Panc1 (cell line): Measurements from ENCODE around the gene LARP1. TPM values are rescaled to one million over a fixed set of nuclear protein-coding genes. Genes with fewer than 3 reads are reported as not detected.

Source experiments
- ATAC-seq: fragments of 200-7000 bp; cut with Tn5 transposase; 2 replicates; pipeline ENCODE4 v1.9.1; 2020; ENCODE audit warnings: mild to moderate bottlenecking, moderate library complexity
- BruUV-seq: library from RNA; stranded (reverse); fragments of 400-500 nt; replicated peaks from 2 replicates; lab custom pipeline; 2021; lab: Mats Ljungman, UMichigan
- CTCF ChIA-PET: fragments of 300-600 bp; sonication (Branson Sonifier 250); formaldehyde crosslinking; loops from one replicate; lab custom pipeline; 2022; ENCODE audit warnings: antibody characterized with exemption; lab: Charles Lee
- POLR2A ChIA-PET: fragments of 300-600 bp; sonication (Branson Sonifier 250); formaldehyde crosslinking; loops from one replicate; lab custom pipeline; 2022; ENCODE audit warnings: antibody characterized with exemption; lab: Charles Lee
- DNase-seq: peaks from one replicate; pipeline ENCODE4 v3.0.0-alpha.2; 2010; ENCODE audit warnings: low read depth, low spot score
- H3K27ac ChIP-seq: 2 replicates; pipeline ENCODE4 v1.5.1; 2011; ENCODE audit warnings: mild to moderate bottlenecking, low read length, inconsistent platforms
- H3K27me3 ChIP-seq: fragments of 200-500 bp; sonication (Bioruptor generic); 2 replicates; pipeline ENCODE4 v1.6.0; 2014; ENCODE audit warnings: low read length, inconsistent platforms; ENCODE audit not compliant: control insufficient read depth, insufficient read depth
- H3K36me3 ChIP-seq: fragments of 200-500 bp; sonication (Bioruptor generic); 2 replicates; pipeline ENCODE4 v1.5.1; 2014; ENCODE audit warnings: inconsistent platforms, mild to moderate bottlenecking, low read length, moderate library complexity; ENCODE audit not compliant: control insufficient read depth, insufficient read depth
- H3K4me1 ChIP-seq: 2 replicates; pipeline ENCODE4 v1.5.1; 2011; ENCODE audit warnings: inconsistent platforms, mild to moderate bottlenecking, low read length, moderate library complexity; ENCODE audit not compliant: control insufficient read depth, insufficient read depth
- H3K4me3 ChIP-seq, 2 experiments: 2 replicates each; pipeline ENCODE4 v1.5.1; 2011 to 2012; ENCODE audit warnings: low read depth in 2 of 2, low read length in 2 of 2, mild to moderate bottlenecking in 2 of 2, inconsistent platforms in 1 of 2, moderate library complexity in 1 of 2
- H3K9me3 ChIP-seq: fragments of 200-500 bp; sonication (Bioruptor generic); 2 replicates; pipeline ENCODE4 v1.5.1; 2014; ENCODE audit warnings: low read depth, mild to moderate bottlenecking, inconsistent platforms, low read length, moderate library complexity; ENCODE audit not compliant: control insufficient read depth, insufficient read depth
- POLR2AphosphoS5 ChIP-seq: IDR thresholded peaks from 2 replicates; pipeline ENCODE4 v1.6.1; 2012; ENCODE audit warnings: mild to moderate bottlenecking, low read depth, low read length, moderate library complexity
- SIN3A ChIP-seq: IDR thresholded peaks from 2 replicates; pipeline ENCODE4 v1.6.1; 2012; ENCODE audit warnings: low read depth, mild to moderate bottlenecking, low read length, moderate library complexity, borderline replicate concordance; ENCODE audit not compliant: insufficient read depth
- TCF7L2 ChIP-seq: IDR thresholded peaks from 2 replicates; pipeline ENCODE4 v1.6.1; 2011; ENCODE audit warnings: mild to moderate bottlenecking, low read depth, low read length, inconsistent platforms
- in situ Hi-C: cut with HindIII; loops from 2 replicates; pipeline ENCODE4 v1.10.0; 2016; ENCODE audit warnings: low sequenced_read_pairs, low pct_unique_long_range_greater_than_20kb
- intact Hi-C: fragments of 100-400 bp; cut with micrococcal nuclease; formaldehyde crosslinking; loops from one replicate; pipeline ENCODE4 v1.10.0; 2022; ENCODE audit not compliant: unreplicated experiment
- total RNA-seq: library from RNA; stranded (reverse); gene quantifications from one replicate; pipeline ENCODE4 v1.2.1, GENCODE V29; 2021; ENCODE audit not compliant: unreplicated experiment
- TF ChIP-seq, protein P1 (sequence below), 2 experiments: IDR thresholded peaks; 2 replicates each; pipeline ENCODE4 v1.6.1; 2011 to 2012; ENCODE audit warnings: low read depth in 2 of 2, control low read depth in 1 of 2, low read length in 1 of 2, mild to moderate bottlenecking in 1 of 2, moderate library complexity in 1 of 2; ENCODE audit not compliant: insufficient read depth in 1 of 2
- TF ChIP-seq, protein P2 (sequence below): fragments of 450-650 bp; IDR thresholded peaks from 2 replicates; pipeline ENCODE4 v1.5.1; 2017; ENCODE audit warnings: mild to moderate bottlenecking

LARP1 gene
- total RNA-seq, 1 experiment from 2014 or later = 325 TPM

DNA sequence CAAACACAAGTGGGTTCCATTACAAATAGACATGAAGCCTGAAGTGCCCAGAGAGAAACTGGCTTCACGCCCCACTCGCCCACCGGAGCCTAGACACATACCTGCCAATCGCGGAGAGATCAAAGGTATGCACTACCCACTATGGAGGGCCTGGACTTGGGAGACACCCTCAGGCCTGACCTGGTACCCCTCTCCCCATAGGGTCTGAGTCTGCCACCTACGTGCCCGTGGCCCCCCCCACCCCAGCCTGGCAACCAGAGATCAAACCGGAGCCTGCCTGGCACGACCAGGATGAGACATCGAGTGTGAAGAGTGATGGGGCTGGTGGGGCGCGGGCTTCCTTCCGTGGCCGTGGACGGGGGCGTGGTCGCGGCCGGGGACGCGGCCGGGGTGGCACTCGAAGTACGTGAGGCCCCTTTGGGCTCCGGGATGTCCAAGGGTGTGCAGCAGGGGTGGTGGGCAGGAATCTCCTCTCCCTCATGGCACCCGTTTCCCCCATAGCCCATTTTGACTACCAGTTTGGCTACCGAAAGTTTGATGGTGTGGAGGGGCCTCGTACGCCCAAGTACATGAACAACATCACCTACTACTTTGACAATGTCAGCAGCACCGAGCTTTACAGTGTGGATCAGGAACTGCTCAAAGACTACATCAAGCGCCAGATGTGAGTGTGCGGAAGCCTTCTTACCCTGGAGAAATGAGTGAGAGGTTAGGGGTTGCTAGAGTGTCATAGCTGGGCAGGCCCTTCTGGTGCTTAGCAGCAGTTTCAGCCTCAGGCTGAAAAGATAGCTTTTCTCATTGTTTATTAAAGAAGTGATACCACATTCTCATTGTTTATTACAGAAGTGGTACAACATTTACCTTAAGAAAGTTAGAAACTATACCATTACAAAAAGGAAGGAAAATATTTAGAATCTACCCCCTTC lies 38.7 kb downstream of the LARP1 start:
- intact Hi-C loops = no loop called here
- ChIA-PET CTCF (no interaction called here), POLR2A (interaction anchor here (0.8 kb wide), 1 partner anchor 22 kb away, joined by 3 read pairs; no protein-coding TSS in a partner anchor)
- TF ChIP-seq, protein P1, sequence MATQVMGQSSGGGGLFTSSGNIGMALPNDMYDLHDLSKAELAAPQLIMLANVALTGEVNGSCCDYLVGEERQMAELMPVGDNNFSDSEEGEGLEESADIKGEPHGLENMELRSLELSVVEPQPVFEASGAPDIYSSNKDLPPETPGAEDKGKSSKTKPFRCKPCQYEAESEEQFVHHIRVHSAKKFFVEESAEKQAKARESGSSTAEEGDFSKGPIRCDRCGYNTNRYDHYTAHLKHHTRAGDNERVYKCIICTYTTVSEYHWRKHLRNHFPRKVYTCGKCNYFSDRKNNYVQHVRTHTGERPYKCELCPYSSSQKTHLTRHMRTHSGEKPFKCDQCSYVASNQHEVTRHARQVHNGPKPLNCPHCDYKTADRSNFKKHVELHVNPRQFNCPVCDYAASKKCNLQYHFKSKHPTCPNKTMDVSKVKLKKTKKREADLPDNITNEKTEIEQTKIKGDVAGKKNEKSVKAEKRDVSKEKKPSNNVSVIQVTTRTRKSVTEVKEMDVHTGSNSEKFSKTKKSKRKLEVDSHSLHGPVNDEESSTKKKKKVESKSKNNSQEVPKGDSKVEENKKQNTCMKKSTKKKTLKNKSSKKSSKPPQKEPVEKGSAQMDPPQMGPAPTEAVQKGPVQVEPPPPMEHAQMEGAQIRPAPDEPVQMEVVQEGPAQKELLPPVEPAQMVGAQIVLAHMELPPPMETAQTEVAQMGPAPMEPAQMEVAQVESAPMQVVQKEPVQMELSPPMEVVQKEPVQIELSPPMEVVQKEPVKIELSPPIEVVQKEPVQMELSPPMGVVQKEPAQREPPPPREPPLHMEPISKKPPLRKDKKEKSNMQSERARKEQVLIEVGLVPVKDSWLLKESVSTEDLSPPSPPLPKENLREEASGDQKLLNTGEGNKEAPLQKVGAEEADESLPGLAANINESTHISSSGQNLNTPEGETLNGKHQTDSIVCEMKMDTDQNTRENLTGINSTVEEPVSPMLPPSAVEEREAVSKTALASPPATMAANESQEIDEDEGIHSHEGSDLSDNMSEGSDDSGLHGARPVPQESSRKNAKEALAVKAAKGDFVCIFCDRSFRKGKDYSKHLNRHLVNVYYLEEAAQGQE (IDR thresholded peaks at IDR 0.05; ENCODE audit: insufficient read depth in 1 of 2, low read depth in 2 of 2, low read length in 1 of 2) = no peak
- TF ChIP-seq SIN3A (no peak), POLR2AphosphoS5 (no peak), TCF7L2 (no peak)
- TF ChIP-seq, protein P2, sequence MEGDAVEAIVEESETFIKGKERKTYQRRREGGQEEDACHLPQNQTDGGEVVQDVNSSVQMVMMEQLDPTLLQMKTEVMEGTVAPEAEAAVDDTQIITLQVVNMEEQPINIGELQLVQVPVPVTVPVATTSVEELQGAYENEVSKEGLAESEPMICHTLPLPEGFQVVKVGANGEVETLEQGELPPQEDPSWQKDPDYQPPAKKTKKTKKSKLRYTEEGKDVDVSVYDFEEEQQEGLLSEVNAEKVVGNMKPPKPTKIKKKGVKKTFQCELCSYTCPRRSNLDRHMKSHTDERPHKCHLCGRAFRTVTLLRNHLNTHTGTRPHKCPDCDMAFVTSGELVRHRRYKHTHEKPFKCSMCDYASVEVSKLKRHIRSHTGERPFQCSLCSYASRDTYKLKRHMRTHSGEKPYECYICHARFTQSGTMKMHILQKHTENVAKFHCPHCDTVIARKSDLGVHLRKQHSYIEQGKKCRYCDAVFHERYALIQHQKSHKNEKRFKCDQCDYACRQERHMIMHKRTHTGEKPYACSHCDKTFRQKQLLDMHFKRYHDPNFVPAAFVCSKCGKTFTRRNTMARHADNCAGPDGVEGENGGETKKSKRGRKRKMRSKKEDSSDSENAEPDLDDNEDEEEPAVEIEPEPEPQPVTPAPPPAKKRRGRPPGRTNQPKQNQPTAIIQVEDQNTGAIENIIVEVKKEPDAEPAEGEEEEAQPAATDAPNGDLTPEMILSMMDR = no peak
- Histone ChIP-seq H3K4me1 (peaks cover 16% of the 10 kb centered on the region), H3K27ac (no peak overlapping the region; the same call in 1 of the 2 replicates), H3K27me3 (no peaks in the 10 kb centered on the region), H3K4me3 (no peak overlapping the region), H3K36me3 (peaks cover 34% of the 10 kb centered on the region), H3K9me3 (no peaks in the 10 kb centered on the region)
- DNase-seq = no peak
- no TSS peak for BruUV-seq
- ATAC-seq = peak; percentile 62
- in situ Hi-C loops = no loop called here

DNA sequence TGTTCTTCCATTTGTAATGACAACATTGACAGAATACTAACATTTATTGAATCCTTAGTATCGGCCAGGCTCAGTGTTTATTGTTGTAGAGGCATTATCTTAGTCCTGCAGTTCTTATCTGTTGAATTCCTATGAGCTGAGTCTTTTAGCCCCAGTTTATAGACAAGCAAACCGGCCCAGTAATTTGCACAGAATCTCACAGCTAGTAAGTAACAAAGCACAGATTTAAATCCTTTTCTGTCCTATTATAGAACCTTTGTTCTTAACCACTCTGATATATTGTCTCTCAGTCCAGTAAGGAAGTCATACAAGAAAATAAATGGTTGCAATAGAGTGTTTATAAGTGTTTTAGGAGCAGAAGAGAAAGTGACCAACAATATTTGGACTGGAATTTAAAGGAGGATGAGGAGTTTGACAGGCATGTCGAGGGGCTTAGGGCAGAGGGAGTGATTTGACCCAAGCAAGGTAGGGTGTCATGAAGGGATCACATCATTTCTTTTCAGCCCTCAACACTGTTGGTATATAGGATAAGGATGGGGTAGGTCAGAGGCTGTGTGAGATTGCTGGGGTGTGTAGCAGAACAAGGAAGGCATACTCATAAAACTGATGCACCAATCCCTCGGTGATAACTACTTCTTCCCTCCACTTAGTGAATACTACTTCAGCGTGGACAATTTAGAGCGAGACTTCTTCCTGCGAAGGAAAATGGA lies 39.5 kb downstream of the LARP1 start:
- Histone ChIP-seq H3K27ac (peak overlapping the region; percentile 6; the same call in 1 of the 2 replicates), H3K4me1 (peaks cover 16% of the 10 kb centered on the region), H3K4me3 (no peak overlapping the region), H3K9me3 (no peaks in the 10 kb centered on the region), H3K36me3 (peaks cover 40% of the 10 kb centered on the region), H3K27me3 (no peaks in the 10 kb centered on the region)
- ATAC-seq = peak; percentile 68
- ChIA-PET POLR2A (no interaction called here), CTCF (no interaction called here)
- no peak for DNase-seq
- TSS peak; percentile 27 for BruUV-seq
- in situ Hi-C loops = no loop called here
- intact Hi-C loops = no loop called here
- TF ChIP-seq TCF7L2 = no peak
- no peak for TF ChIP-seq POLR2AphosphoS5
- no peak for TF ChIP-seq SIN3A
- TF ChIP-seq, protein P1 (IDR thresholded peaks at IDR 0.05; ENCODE audit: insufficient read depth in 1 of 2, low read depth in 2 of 2, low read length in 1 of 2) = no peak
- TF ChIP-seq, protein P2 = no peak
